ENCODE data around the gene SNX3. TPM values are rescaled to one million over a fixed set of nuclear protein-coding genes. Genes with fewer than 3 reads are reported as not detected.

The SNX3 gene
- total RNA-seq, 2 experiments from 2014 or later, result 72.9 to 88.6 TPM

DNA sequence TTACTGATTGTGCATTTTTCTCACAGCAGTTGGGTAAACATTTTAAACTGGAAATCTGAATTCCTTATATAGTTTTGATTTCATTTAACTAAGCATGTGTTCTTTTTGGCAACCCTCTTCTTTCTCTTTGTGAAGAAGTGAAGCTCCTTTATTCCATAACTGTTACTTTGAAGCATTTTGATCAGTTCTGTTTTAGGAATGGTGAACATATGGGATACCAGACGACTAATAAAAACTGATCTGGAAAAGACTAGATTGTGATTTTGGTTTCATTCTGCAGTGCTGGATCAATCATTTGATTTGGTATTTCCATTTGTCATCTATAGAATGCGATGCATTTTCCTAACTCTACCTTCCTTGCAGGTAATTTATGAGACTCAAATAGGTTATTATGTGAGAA lies 43.8 kb upstream of the SNX3 start:
- Histone ChIP-seq H3K4me2 (ENCODE audit: low read length) (no peak overlapping the region), H3K4me3 (ENCODE audit: low read depth, low read length, poor library complexity, severe bottlenecking) (no peak overlapping the region), H2AFZ (ENCODE audit: low read length) (no peak overlapping the region), H3K27ac (ENCODE audit: low read depth, low read length, poor library complexity, severe bottlenecking) (no peak overlapping the region), H3K9me3 (ENCODE audit: low read length) (no peaks in the 10 kb centered on the region), H3K79me2 (ENCODE audit: insufficient read depth, low read depth, low read length) (no peaks in the 10 kb centered on the region), H3K4me1 (ENCODE audit: insufficient read depth, low read length, poor library complexity, severe bottlenecking) (peaks cover 21% of the 10 kb centered on the region), H3K9me2 (ENCODE audit: insufficient read depth, low read length) (no peaks in the 10 kb centered on the region), H4K20me1 (ENCODE audit: insufficient read depth, low read length) (no peaks in the 10 kb centered on the region), H3K36me3 (ENCODE audit: insufficient read depth, low read length) (no peaks in the 10 kb centered on the region)
- no peak for TF ChIP-seq EZH2phosphoT487 (IDR thresholded peaks at IDR 0.05; ENCODE audit: borderline replicate concordance, low read depth, low read length)
- TF ChIP-seq, protein P1, sequence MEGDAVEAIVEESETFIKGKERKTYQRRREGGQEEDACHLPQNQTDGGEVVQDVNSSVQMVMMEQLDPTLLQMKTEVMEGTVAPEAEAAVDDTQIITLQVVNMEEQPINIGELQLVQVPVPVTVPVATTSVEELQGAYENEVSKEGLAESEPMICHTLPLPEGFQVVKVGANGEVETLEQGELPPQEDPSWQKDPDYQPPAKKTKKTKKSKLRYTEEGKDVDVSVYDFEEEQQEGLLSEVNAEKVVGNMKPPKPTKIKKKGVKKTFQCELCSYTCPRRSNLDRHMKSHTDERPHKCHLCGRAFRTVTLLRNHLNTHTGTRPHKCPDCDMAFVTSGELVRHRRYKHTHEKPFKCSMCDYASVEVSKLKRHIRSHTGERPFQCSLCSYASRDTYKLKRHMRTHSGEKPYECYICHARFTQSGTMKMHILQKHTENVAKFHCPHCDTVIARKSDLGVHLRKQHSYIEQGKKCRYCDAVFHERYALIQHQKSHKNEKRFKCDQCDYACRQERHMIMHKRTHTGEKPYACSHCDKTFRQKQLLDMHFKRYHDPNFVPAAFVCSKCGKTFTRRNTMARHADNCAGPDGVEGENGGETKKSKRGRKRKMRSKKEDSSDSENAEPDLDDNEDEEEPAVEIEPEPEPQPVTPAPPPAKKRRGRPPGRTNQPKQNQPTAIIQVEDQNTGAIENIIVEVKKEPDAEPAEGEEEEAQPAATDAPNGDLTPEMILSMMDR (conservative IDR thresholded peaks at IDR 0.05; ENCODE audit: low read length), result no peak
- ChIA-PET POLR2A (interaction anchor here (1.3 kb wide), 1 partner anchor 24 kb away, joined by 3 read pairs; no protein-coding TSS in a partner anchor), CTCF (ENCODE audit: unreplicated experiment) (no interaction called here)
- DNase-seq (ENCODE audit: low spot score), result no peak
- BruUV-seq (replicated peaks), result no TSS peak
- intact Hi-C loops (cut with micrococcal nuclease; ENCODE audit: unreplicated experiment), result no loop called here

DNA sequence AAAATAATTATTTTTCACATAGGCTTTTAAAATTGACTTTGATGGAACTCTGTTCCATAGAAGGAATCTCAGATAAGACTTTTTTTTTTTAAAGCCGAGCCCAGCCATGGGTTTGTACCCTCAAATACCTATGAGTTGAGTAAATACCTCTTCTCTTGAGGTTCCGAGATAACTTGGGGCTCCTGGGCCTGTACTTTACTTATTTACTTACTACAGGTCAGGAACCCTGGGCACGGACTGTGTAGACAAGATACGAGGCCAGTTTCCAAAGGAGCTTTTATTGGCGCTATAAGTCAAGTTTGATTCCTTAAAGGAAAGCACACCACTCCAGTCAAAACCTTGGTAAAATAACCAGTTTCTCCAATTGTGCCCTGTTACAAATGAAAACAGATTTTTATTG lies 41.5 kb upstream of the SNX3 start:
- no peaks in the 10 kb centered on the region for H3K9me2 ChIP-seq (ENCODE audit: insufficient read depth, low read length)
- H3K27ac ChIP-seq (ENCODE audit: low read depth, low read length, poor library complexity, severe bottlenecking), result no peak overlapping the region
- H3K4me3 ChIP-seq (ENCODE audit: low read depth, low read length, poor library complexity, severe bottlenecking), result no peak overlapping the region
- POLR2A ChIA-PET, result interaction anchor here (0.7 kb wide), 3 partner anchors 15 to 1284 kb away, joined by 3 to 7 read pairs (median 4); no protein-coding TSS in a partner anchor
- peaks cover 4% of the 10 kb centered on the region for H3K4me1 ChIP-seq (ENCODE audit: insufficient read depth, low read length, poor library complexity, severe bottlenecking)
- BruUV-seq (replicated peaks), result no TSS peak
- H3K79me2 ChIP-seq (ENCODE audit: insufficient read depth, low read depth, low read length), result no peaks in the 10 kb centered on the region
- H3K36me3 ChIP-seq (ENCODE audit: insufficient read depth, low read length), result no peaks in the 10 kb centered on the region
- H3K4me2 ChIP-seq (ENCODE audit: low read length), result no peak overlapping the region
- intact Hi-C loops (cut with micrococcal nuclease; ENCODE audit: unreplicated experiment), result no loop called here
- CTCF ChIA-PET (ENCODE audit: unreplicated experiment), result no interaction called here
- no peaks in the 10 kb centered on the region for H3K9me3 ChIP-seq (ENCODE audit: low read length)
- no peak overlapping the region for H2AFZ ChIP-seq (ENCODE audit: low read length)
- TF ChIP-seq EZH2phosphoT487 (IDR thresholded peaks at IDR 0.05; ENCODE audit: borderline replicate concordance, low read depth, low read length), result no peak
- TF ChIP-seq, protein P1 (conservative IDR thresholded peaks at IDR 0.05; ENCODE audit: low read length), result no peak
- no peaks in the 10 kb centered on the region for H4K20me1 ChIP-seq (ENCODE audit: insufficient read depth, low read length)
- DNase-seq (ENCODE audit: low spot score), result no peak

DNA sequence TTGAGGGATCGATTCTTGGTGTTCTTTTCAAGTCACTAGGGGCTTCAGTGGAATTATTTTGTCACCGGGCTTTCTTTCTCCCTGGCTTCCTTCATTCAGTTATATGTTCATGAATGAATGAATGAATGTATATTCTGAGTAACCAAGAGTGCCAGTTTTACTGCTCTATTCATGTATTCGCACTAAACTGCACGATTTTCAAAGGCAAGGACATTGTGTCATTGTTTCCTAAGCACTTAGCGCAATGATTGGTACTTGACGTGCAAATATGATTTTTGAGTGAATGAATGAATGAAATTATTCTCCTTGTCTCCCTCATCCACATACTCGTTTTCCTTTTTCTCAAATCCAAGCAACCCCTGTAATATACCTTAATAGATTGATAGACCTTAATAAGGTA lies 34.8 kb upstream of the SNX3 start:
- Histone ChIP-seq H3K4me3 (ENCODE audit: low read depth, low read length, poor library complexity, severe bottlenecking) (peak overlapping the region; percentile 76), H4K20me1 (ENCODE audit: insufficient read depth, low read length) (no peaks in the 10 kb centered on the region), H3K9me3 (ENCODE audit: low read length) (no peaks in the 10 kb centered on the region), H3K79me2 (ENCODE audit: insufficient read depth, low read depth, low read length) (peaks cover 19% of the 10 kb centered on the region; the same call in 1 of the 2 replicates), H3K4me2 (ENCODE audit: low read length) (peak overlapping the region; percentile 92), H2AFZ (ENCODE audit: low read length) (peak overlapping the region; percentile 86), H3K4me1 (ENCODE audit: insufficient read depth, low read length, poor library complexity, severe bottlenecking) (peaks cover 11% of the 10 kb centered on the region), H3K27ac (ENCODE audit: low read depth, low read length, poor library complexity, severe bottlenecking) (peak overlapping the region; percentile 73), H3K36me3 (ENCODE audit: insufficient read depth, low read length) (no peaks in the 10 kb centered on the region), H3K9me2 (ENCODE audit: insufficient read depth, low read length) (no peaks in the 10 kb centered on the region)
- no peak for DNase-seq (ENCODE audit: low spot score)
- ChIA-PET CTCF (ENCODE audit: unreplicated experiment) (no interaction called here), POLR2A (interaction anchor here (0.5 to 3.0 kb wide), 14 partner anchors 11 to 1000 kb away, joined by 3 to 30 read pairs (median 4); no protein-coding TSS in a partner anchor)
- intact Hi-C loops (cut with micrococcal nuclease; ENCODE audit: unreplicated experiment), result loop anchor here (1.0 kb wide), 1 partner anchor 34 kb away; the partner anchor contains the start of gene SNX3
- TF ChIP-seq, protein P1 (conservative IDR thresholded peaks at IDR 0.05; ENCODE audit: low read length), result no peak
- TF ChIP-seq EZH2phosphoT487 (IDR thresholded peaks at IDR 0.05; ENCODE audit: borderline replicate concordance, low read depth, low read length), result no peak
- no TSS peak for BruUV-seq (replicated peaks)
